Hindlimb muscle (tissue), 1 donor: ENCODE results near the gene CHPF2. TPM values are rescaled to one million over a fixed set of nuclear protein-coding genes. Genes with fewer than 3 reads are reported as not detected.

Experiments used
- DNase-seq: peaks from one replicate; pipeline ENCODE4 v3.0.0-alpha.2; 2013
- polyA plus RNA-seq: library from polyadenylated mRNA; unstranded; fragments of 120-200 nt; gene quantifications from one replicate; pipeline ENCODE4 v1.2.1, GENCODE V29; 2013; ENCODE audit not compliant: insufficient read length

Gene CHPF2
- polyA plus RNA-seq, 1 donor: 22.2 TPM

GRCh38 chr7:151235091-151235787 lies 3.0 kb downstream of the CHPF2 start:
- DNase-seq: no peak

DNA sequence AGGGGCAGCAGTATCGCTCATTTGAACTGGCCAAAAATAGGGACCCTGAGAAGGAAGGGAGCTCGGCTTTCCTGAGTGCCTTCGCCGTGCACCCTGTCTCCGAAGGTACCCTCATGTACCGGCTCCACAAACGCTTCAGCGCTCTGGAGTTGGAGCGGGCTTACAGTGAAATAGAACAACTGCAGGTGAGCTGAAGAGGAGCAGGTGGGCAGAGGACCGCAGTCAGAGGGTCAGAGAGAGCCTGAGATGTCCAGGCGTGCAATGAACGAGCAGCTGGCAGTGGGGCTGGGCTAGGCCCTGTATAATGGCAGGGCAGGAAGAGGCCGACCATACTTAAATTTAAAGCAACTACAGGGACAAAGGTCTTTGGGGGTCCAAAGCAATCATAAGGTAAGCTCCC lies 4.1 kb downstream of the CHPF2 start:
- DNase-seq: no peak

DNA sequence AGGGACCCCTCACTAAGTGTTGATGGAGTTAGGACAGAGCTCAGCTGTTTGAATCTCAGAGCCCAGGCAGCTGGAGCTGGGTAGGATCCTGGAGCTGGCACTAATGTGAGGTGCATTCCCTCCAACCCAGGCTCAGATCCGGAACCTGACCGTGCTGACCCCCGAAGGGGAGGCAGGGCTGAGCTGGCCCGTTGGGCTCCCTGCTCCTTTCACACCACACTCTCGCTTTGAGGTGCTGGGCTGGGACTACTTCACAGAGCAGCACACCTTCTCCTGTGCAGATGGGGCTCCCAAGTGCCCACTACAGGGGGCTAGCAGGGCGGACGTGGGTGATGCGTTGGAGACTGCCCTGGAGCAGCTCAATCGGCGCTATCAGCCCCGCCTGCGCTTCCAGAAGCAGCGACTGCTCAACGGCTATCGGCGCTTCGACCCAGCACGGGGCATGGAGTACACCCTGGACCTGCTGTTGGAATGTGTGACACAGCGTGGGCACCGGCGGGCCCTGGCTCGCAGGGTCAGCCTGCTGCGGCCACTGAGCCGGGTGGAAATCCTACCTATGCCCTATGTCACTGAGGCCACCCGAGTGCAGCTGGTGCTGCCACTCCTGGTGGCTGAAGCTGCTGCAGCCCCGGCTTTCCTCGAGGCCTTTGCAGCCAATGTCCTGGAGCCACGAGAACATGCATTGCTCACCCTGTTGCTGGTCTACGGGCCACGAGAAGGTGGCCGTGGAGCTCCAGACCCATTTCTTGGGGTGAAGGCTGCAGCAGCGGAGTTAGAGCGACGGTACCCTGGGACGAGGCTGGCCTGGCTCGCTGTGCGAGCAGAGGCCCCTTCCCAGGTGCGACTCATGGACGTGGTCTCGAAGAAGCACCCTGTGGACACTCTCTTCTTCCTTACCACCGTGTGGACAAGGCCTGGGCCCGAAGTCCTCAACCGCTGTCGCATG lies 5.2 kb downstream of the CHPF2 start:
- no peak for DNase-seq

DNA sequence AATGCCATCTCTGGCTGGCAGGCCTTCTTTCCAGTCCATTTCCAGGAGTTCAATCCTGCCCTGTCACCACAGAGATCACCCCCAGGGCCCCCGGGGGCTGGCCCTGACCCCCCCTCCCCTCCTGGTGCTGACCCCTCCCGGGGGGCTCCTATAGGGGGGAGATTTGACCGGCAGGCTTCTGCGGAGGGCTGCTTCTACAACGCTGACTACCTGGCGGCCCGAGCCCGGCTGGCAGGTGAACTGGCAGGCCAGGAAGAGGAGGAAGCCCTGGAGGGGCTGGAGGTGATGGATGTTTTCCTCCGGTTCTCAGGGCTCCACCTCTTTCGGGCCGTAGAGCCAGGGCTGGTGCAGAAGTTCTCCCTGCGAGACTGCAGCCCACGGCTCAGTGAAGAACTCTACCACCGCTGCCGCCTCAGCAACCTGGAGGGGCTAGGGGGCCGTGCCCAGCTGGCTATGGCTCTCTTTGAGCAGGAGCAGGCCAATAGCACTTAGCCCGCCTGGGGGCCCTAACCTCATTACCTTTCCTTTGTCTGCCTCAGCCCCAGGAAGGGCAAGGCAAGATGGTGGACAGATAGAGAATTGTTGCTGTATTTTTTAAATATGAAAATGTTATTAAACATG lies 6.0 kb downstream of the CHPF2 start:
- no peak for DNase-seq

DNA sequence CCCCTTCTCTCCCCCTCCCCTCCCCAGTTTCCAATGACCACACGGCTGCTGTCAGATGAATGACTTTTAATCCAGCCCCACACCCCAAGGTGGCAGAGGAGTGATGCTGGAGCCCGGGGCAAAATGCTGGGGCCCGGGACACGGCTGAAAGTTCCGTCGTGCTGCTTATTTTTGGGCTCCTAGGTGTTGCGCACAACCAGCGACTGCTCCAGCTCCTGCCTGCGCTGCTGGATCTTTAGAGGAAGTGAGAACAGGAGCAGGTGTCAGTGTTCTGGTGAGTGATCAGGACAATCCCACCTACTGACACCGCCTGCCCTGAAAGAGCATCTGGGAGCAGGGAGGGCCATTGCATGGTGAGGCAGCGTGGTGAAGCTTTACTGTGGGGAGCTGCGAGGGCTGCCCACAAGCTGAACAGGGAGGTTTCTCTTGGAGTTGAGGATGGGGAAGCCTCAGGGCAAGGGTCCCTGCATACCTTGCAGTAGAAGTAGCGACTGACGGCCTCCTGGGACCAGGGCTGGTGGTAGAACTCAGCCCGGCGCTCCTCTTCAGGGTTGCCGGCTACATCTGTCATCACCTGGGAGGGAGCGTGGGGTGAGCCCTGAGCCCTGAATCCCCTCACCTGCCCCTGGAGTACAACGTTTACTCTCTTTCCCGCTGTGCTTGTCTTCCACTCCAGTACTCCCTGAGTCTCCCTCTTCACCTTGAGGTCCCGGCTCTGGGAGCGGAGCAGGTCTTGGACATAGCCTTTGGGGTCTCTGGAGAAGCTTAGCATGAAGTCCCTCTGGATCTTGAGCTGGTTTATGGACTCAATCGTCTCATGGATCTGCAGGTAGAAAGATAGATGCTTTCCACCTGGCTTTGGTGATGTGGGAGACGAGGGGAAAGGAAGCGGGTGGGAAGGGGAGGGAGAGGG lies 6.9 kb downstream of the CHPF2 start:
- DNase-seq: no peak

DNA sequence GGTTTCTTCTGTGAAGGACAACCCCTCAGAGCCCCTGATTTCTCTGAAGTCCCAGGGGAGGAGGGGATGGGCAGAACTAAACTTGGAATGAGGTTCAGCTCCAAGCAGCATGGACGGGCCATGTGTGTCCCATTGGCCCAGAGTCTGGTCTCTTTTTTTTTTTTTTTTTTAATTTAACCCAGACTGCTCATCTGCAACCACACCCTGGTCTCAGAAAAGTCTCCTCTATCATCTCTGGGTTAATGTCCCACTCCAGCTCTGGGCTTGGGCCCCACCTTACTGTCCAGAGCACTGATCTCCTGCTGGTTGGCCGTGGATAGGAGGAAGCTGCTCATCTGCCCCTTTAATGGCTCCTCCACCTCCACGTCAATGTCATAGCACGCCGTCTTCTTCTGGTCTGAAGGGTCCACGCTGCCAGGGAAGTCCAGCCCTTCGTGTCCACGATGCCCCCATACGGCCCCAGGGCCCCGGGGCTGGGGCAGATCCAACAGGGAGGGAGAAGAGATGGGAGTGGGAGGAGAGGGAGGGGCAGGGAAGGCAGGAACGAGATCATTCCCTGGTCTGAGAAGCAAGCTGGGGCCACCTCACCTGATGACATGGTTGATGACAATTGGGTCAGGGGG lies 7.7 kb downstream of the CHPF2 start:
- no peak for DNase-seq

- no peak for DNase-seq
These were observed 8.3 kb downstream of the CHPF2 start for GRCh38 chr7:151240536-151240935.

- DNase-seq: no peak
These were observed 8.9 kb downstream of the CHPF2 start for GRCh38 chr7:151240942-151241754.

- no peak for DNase-seq
These were observed 9.4 kb downstream of the CHPF2 start for GRCh38 chr7:151241755-151242096.

DNA sequence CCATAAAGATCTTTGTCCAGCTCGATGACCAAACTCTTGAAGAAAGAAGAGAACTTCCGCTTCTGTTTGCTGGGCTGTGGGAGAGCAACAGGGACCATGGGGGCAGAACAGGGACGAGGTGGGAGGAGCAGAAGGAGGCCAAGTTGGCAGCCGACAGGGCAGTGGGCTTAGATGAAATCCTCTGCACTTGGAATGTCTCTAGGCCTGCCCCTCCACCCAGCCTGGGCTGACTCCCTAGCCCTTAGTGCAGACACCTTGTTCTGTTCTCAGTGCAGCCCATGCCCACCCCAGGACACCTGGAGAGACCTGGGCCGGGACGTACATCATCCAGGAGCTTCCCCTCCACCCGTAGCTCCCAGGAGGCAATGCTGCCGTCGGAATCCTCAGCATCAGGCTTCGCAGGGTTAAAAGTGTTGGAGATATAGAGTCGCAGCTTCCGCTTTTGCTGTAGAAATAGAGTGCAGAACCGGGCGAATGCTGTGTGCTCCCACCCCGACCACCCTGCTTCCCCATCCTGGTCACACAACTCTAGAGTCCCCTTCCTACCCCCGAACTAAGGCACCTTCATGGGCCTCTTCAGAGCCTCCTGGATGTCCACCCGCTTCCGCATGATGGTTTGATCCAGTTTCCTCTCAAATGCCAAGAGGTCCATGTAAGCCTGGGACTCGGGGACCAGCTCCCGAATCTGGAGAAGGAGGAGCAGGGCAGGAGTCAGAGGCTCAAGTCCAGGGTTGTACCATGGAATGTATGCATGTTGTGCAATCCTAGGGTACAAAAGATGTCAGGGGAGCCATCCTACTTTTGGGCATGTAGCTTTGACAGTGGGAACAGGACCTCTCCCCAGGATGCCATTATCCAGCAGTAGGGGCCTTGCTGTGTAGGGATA lies 10.1 kb downstream of the CHPF2 start:
- no peak for DNase-seq

DNA sequence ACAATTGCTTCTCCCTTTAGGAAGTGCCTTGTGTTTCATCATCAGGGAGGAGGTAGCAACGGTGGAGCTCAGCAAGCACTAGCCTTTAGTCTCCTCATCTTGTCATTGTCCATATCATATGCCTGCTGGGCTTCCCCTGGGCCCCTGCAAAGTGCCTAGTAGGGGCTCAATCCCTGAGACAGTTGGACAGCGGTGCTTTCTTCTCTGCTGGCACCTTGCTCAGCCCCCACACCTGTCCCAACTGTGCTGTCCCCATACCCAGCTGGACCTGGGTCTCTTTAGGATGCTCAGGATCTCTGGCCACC lies 10.7 kb downstream of the CHPF2 start:
- DNase-seq: no peak

DNA sequence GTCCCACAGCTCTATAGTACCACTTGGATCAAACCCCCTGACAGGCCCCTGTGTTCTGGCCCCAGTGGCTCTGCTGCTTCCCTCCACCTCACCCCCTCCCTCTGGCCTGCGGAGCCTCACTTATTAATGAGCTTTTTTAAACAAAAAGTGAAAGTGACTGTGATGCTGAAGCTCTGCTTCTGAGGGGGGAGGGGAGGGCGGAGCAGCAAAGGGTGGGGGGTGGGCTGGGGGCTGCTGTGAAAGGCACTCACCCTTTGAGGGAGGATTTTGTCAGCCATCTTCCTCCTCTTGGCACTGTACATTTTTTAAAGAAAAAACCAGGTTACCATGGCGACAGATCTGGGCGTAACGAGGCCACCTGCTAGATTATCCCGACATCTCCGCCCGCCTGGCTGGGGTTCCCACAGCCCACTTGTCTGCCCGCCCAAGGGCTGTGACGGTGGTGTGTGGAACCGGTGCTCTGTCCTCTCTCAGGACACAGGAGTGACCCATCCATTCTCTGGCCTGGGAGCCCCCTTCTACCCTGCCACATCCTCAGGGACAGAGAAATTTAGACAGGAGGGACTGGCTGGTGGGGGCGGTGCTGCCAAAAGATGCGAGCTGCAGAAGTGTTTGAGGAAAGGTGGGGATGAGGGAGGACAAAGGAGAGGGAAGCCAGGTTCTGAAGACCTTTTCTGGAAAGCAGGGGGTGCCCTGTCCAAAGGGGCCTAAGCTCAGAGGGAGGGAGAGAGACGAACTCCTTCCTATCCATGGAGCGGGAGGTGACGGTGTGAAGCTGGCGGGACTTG lies 11.3 kb downstream of the CHPF2 start:
- no peak for DNase-seq

DNA sequence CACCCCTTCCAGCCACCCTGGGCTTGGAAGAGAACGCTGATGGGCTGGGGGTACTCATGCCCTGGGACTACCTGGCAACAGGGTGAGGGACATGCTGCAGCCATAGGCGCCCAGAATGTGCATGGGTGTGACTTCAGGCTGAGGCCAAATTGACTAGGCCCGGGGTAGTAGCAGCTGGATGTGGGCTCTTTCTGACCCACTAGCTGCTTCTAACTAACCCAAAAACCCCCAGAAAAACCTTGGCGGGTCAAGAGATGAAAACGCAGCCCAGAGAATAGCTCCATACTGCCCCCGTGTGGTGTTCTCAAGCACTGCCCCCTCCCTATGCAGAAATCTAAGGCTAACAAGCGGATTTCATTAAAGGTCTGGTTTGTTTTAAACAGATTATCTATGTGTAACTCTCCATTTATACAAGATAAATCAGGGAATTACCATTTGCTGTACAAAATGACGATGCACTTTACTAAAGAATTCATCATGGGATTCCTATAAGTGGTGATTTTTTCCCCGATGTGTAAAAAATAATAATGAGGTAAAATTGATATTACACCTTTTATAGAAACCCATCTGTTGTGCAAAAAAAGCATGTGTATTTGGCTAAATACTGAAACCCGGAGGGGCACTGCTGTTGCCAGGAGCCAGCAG lies 12.0 kb downstream of the CHPF2 start:
- no peak for DNase-seq

DNA sequence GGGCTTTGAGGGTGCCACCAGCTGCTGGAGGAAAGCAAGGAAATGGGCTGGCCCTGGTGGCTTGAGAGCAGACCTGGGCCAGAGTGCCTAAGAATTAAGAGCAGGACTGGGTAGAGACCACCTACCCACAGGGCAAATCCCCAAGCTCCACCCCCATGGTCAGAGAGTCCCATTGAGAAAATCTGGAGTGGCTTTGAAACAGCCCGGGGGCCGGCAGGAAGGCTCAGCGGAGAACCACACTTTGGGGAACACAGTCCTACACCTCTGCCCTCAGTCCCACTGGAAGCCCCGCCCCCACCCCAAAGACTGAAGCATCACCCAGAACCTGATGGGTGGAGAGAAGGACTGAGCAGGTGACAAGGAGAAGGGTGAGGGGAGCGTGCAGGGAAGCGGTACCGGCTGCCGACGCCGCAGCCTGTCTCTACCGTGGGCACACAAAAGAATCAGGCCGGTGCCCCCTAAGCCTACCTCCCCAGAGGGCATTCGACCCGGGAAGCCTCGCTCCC lies 12.6 kb downstream of the CHPF2 start:
- no peak for DNase-seq

DNA sequence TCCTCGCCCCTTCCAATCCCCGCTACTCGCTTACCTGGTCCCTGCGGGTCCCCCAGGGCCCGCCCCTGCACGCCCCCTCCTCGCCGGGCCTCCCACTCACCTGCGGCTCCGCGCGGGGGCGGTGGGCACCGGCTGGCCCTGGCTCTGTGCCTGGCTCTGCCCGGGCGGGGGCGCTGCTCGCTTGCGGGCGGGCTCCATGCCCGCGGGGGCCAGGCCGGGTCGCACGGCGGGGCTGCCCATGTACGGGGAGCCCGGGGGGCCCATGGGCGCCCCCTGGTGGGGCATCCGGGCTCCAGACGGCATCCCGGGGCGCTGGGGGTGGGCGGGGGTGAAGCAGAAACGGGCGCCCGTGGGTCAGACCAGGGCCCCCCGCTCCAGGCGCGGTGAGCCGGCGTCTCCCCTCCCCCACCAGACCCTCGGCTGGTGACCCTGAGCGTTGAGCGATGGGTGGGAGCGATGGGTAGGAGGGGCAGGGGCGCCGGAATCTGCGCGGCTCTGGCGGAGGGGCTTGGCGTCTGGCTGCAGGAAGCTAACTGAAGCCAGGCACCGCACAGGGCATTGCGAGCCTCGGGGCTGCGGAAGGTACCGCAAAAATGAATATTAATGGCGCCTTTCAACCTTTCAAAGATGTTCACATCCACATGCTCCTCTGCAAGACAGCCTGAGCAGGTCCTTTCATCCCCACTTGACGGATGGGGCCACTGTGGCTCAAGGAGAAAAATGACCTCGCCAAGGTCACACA lies 13.2 kb downstream of the CHPF2 start:
- no peak for DNase-seq

DNA sequence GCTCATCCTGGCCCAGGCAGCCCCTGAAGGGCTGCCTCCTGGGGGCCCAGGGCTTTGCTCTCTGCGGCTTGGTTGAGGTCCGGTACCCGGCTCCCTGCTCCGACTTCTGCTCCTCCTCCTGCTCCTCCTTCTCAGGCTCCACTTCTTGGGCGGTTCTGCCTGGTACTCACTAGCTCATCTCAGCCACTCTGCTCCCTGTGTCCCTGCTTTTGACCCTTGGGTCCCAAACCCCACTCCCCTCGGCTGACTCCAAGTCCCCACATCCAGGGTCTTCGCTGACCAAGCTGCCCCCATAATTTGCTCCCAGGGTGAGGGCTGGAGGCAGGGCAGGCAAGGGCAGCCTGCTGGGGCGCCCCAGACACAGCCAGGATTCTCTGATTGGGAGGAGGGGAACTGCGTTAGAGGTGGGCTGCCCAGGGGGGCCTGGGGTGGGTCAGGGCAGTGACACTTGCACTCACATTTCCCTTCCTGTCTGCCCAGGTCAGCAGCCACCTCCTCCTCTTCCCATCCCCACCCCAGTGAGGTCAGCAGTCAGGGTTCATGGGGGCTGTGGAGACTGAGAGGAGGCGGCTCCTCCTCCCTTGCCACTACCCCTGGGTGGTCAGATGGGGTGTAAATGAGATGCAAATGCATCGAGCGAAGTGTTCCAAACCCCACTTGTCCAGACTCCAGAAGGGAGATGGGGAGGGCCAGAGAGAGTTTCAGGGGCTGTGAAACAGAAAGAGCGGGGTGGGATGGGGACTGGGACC lies 14.0 kb downstream of the CHPF2 start:
- no peak for DNase-seq
